Spinal cord (tissue), 10 donors: ENCODE results near the gene SUCLG1. TPM values are rescaled to one million over a fixed set of nuclear protein-coding genes. Genes with fewer than 3 reads are reported as not detected.
"Not testable (repeated sequence)": the region's sequence is repeated elsewhere in the genome, so short reads cannot be mapped to it uniquely, and the experiment has no call there.

ENCODE experiments used
- DNase-seq, 6 donors: peaks; one replicate each; pipeline versions ENCODE4 v3.0.0 to v3.0.0-alpha.2; 2013 to 2015; ENCODE audit warnings: low spot score in 6 of 6, low read depth in 4 of 6
- H3K27ac ChIP-seq: one replicate; pipeline ENCODE4 v1.5.1; 2013; ENCODE audit warnings: low read depth, low read length, control low read depth
- H3K27me3 ChIP-seq: one replicate; pipeline ENCODE4 v1.6.1; 2013; ENCODE audit warnings: low read length; ENCODE audit not compliant: control insufficient read depth, insufficient read depth
- H3K36me3 ChIP-seq: one replicate; pipeline ENCODE4 v1.6.1; 2013; ENCODE audit warnings: low read length; ENCODE audit not compliant: control insufficient read depth, insufficient read depth
- H3K4me1 ChIP-seq: one replicate; pipeline ENCODE4 v1.6.1; 2013; ENCODE audit warnings: low read length; ENCODE audit not compliant: control insufficient read depth, insufficient read depth
- H3K4me3 ChIP-seq: one replicate; pipeline ENCODE4 v1.5.1; 2013; ENCODE audit warnings: low read depth, low read length, control low read depth
- H3K9me3 ChIP-seq: one replicate; pipeline ENCODE4 v1.6.1; 2013; ENCODE audit warnings: low read length; ENCODE audit not compliant: control insufficient read depth, insufficient read depth
- WGBS: methylation state at CpG from one replicate; pipeline ENCODE4 v1.1.5; 2013; ENCODE audit warnings: missing lambda C conversion rate; ENCODE audit not compliant: insufficient coverage; 5-methylcytosine and 5-hydroxymethylcytosine counted together
- polyA plus RNA-seq, 2 donors: library from polyadenylated mRNA; unstranded; fragments of 120-200 nt; gene quantifications; one replicate each; pipeline ENCODE4 v1.2.1, GENCODE V29; 2013; ENCODE audit not compliant: insufficient read length in 2 of 2
- total RNA-seq, 2 donors: library from RNA; depleted of rRNA in 1 of 2; stranded (reverse); fragments of 120-200 nt in 1 of 2; fragments of >200 nt in 1 of 2; gene quantifications; one replicate each; pipeline versions ENCODE4 v1.2.3 to v1.2.4, GENCODE V29; 2013 to 2014
- donor health status: healthy.

The SUCLG1 gene
- total and polyA plus RNA-seq, 4 donors = 76.2 to 120 (median 98.9) TPM

- H3K36me3 ChIP-seq = no peaks in the 10 kb centered on the region
- no peaks in the 10 kb centered on the region for H3K4me1 ChIP-seq
- WGBS = 80% methylated on average over 2 of the region's 6 CpGs
- no peaks in the 10 kb centered on the region for H3K27me3 ChIP-seq
- no peak overlapping the region for H3K4me3 ChIP-seq
- H3K9me3 ChIP-seq = peaks cover 3% of the 10 kb centered on the region
- no peak overlapping the region for H3K27ac ChIP-seq
- no peak for DNase-seq
Observed at GRCh38 chr2:84472856-84473565, 13.9 kb upstream of the SUCLG1 start.

- not testable (repeated sequence) for H3K27me3 ChIP-seq, H3K36me3 ChIP-seq, H3K4me1 ChIP-seq, DNase-seq, H3K9me3 ChIP-seq, H3K4me3 ChIP-seq, H3K27ac ChIP-seq
- 93% methylated on average over 2 of the region's 2 CpGs for WGBS
Observed at GRCh38 chr2:84472423-84472822, 13.3 kb upstream of the SUCLG1 start.

GRCh38 chr2:84467389-84467788 lies 8.3 kb upstream of the SUCLG1 start:
- Histone ChIP-seq H3K27ac (no peak overlapping the region), H3K4me3 (no peak overlapping the region), H3K9me3 (peaks cover 2% of the 10 kb centered on the region), H3K4me1 (no peaks in the 10 kb centered on the region), H3K36me3 (no peaks in the 10 kb centered on the region), H3K27me3 (no peaks in the 10 kb centered on the region)
- no CpG with 5 or more reads among the region's 1 CpG for WGBS
- no peak for DNase-seq

GRCh38 chr2:84461310-84461709 lies 2.2 kb upstream of the SUCLG1 start:
- Histone ChIP-seq H3K9me3 (no peaks in the 10 kb centered on the region), H3K27ac (no peak overlapping the region), H3K4me1 (no peaks in the 10 kb centered on the region), H3K4me3 (no peak overlapping the region), H3K36me3 (no peaks in the 10 kb centered on the region), H3K27me3 (no peaks in the 10 kb centered on the region)
- WGBS = 100% methylated on average over 1 of the region's 3 CpGs
- DNase-seq = no peak

GRCh38 chr2:84460670-84461069 lies 1.6 kb upstream of the SUCLG1 start:
- Histone ChIP-seq H3K27me3 (no peaks in the 10 kb centered on the region), H3K27ac (no peak overlapping the region), H3K4me3 (no peak overlapping the region), H3K4me1 (no peaks in the 10 kb centered on the region), H3K36me3 (no peaks in the 10 kb centered on the region), H3K9me3 (no peaks in the 10 kb centered on the region)
- no peak for DNase-seq
- no CpG with 5 or more reads among the region's 2 CpGs for WGBS

- Histone ChIP-seq H3K4me3 (peak overlapping the region; percentile 90), H3K27ac (no peak overlapping the region), H3K9me3 (no peaks in the 10 kb centered on the region), H3K4me1 (no peaks in the 10 kb centered on the region), H3K36me3 (no peaks in the 10 kb centered on the region), H3K27me3 (no peaks in the 10 kb centered on the region)
- 0% methylated on average over 1 of the region's 4 CpGs for WGBS
- DNase-seq = no peak
Observed at GRCh38 chr2:84459944-84460429, 907 bp upstream of the SUCLG1 start.

GRCh38 chr2:84458551-84459017 lies 496 bp downstream of the SUCLG1 start:
- Histone ChIP-seq H3K27ac (peak overlapping the region; percentile 78), H3K4me1 (no peaks in the 10 kb centered on the region), H3K27me3 (no peaks in the 10 kb centered on the region), H3K9me3 (no peaks in the 10 kb centered on the region), H3K4me3 (peak overlapping the region; percentile 90), H3K36me3 (no peaks in the 10 kb centered on the region)
- DNase-seq = peak in 2 of 6 donors; percentile 31 to 60
- 0% methylated on average over 16 of the region's 16 CpGs for WGBS

GRCh38 chr2:84457686-84458085 lies 1.4 kb downstream of the SUCLG1 start:
- Histone ChIP-seq H3K27me3 (no peaks in the 10 kb centered on the region), H3K4me3 (peak overlapping the region; percentile 90), H3K9me3 (no peaks in the 10 kb centered on the region), H3K27ac (no peak overlapping the region), H3K36me3 (no peaks in the 10 kb centered on the region), H3K4me1 (no peaks in the 10 kb centered on the region)
- WGBS = no CpG with 5 or more reads among the region's 2 CpGs
- DNase-seq = no peak

GRCh38 chr2:84456156-84456555 lies 2.9 kb downstream of the SUCLG1 start:
- H3K9me3 ChIP-seq = no peaks in the 10 kb centered on the region

GRCh38 chr2:84454581-84454980 lies 4.5 kb downstream of the SUCLG1 start:
- no peak overlapping the region for H3K27ac ChIP-seq
- no peaks in the 10 kb centered on the region for H3K27me3 ChIP-seq
- no peak for DNase-seq
- no peaks in the 10 kb centered on the region for H3K9me3 ChIP-seq
- H3K36me3 ChIP-seq = no peaks in the 10 kb centered on the region
- no peaks in the 10 kb centered on the region for H3K4me1 ChIP-seq
- WGBS = no CpG with 5 or more reads among the region's 2 CpGs
- H3K4me3 ChIP-seq = no peak overlapping the region

More at GRCh38 chr2:84456156-84456555, 2.9 kb downstream of the SUCLG1 start:
- Histone ChIP-seq H3K4me3 (no peak overlapping the region), H3K4me1 (no peaks in the 10 kb centered on the region), H3K36me3 (no peaks in the 10 kb centered on the region), H3K27ac (no peak overlapping the region), H3K27me3 (no peaks in the 10 kb centered on the region)
- WGBS = 0% methylated on average over 1 of the region's 4 CpGs
- no peak for DNase-seq
